Measurements from ENCODE around the gene PAK3.

Gene PAK3

GRCh38 chrX:111264385-111264784 is 168.4 kb downstream of the PAK3 start:
- DNase-seq (ENCODE audit: low read depth), result no peak

- no peak for DNase-seq (ENCODE audit: low read depth)
Measured at GRCh38 chrX:111265486-111265885, 169.5 kb downstream of the PAK3 start.

GRCh38 chrX:111268506-111268905 is 172.5 kb downstream of the PAK3 start:
- no peak for DNase-seq (ENCODE audit: low read depth)

GRCh38 chrX:111270339-111270738 is 174.3 kb downstream of the PAK3 start, which contains the start of gene CAPN6:
Gene CAPN6 (minus strand): TSS chrX:111270483. CDS start chrX:111263936, 6,547 bp downstream.
- DNase-seq (ENCODE audit: low read depth), result peak; percentile 9
